Left forelimb (tissue), 1 donor: ENCODE results near the gene CDK6.

Experiments used
- DNase-seq: peaks from one replicate; pipeline ENCODE4 v3.0.0-alpha.2; 2018; ENCODE audit warnings: low spot score

CDK6 gene

GRCh38 chr7:92826258-92826938 lies 10.0 kb downstream of the CDK6 start:
- DNase-seq = no peak

GRCh38 chr7:92824901-92825480 lies 11.4 kb downstream of the CDK6 start:
- no peak for DNase-seq

GRCh38 chr7:92824450-92824849 lies 11.9 kb downstream of the CDK6 start:
- DNase-seq = no peak

- DNase-seq = no peak
Observed at GRCh38 chr7:92823042-92823441, 13.3 kb downstream of the CDK6 start.

GRCh38 chr7:92820191-92820590 lies 16.2 kb downstream of the CDK6 start:
- no peak for DNase-seq

- no peak for DNase-seq
Observed at GRCh38 chr7:92817398-92817797, 19.0 kb downstream of the CDK6 start.

GRCh38 chr7:92815412-92815811 lies 21.0 kb downstream of the CDK6 start:
- DNase-seq = no peak

GRCh38 chr7:92813390-92814024 lies 22.9 kb downstream of the CDK6 start:
- DNase-seq = no peak

- no peak for DNase-seq
Observed at GRCh38 chr7:92811158-92811557, 25.2 kb downstream of the CDK6 start.

- no peak for DNase-seq
Observed at GRCh38 chr7:92809760-92810573, 26.4 kb downstream of the CDK6 start.

GRCh38 chr7:92809397-92809759 lies 27.0 kb downstream of the CDK6 start:
- DNase-seq = no peak

- DNase-seq = no peak
Observed at GRCh38 chr7:92808635-92809034, 27.7 kb downstream of the CDK6 start.

- DNase-seq = no peak
Observed at GRCh38 chr7:92808006-92808405, 28.4 kb downstream of the CDK6 start.

GRCh38 chr7:92806496-92806895 lies 29.9 kb downstream of the CDK6 start:
- DNase-seq = no peak

GRCh38 chr7:92802406-92802805 lies 34.0 kb downstream of the CDK6 start:
- no peak for DNase-seq

GRCh38 chr7:92799446-92800211 lies 36.7 kb downstream of the CDK6 start:
- no peak for DNase-seq

GRCh38 chr7:92798517-92799249 lies 37.7 kb downstream of the CDK6 start:
- DNase-seq = no peak

- no peak for DNase-seq
Observed at GRCh38 chr7:92797693-92798092, 38.7 kb downstream of the CDK6 start.

- no peak for DNase-seq
Observed at GRCh38 chr7:92797284-92797683, 39.1 kb downstream of the CDK6 start.

GRCh38 chr7:92794831-92795230 lies 41.5 kb downstream of the CDK6 start:
- no peak for DNase-seq

- DNase-seq = no peak
Observed at GRCh38 chr7:92794391-92794790, 42.0 kb downstream of the CDK6 start.
